Suppressor macrophage treated with lipopolysaccharide for 4 hours (primary cell): ENCODE measurements around the gene NGB.

Experiments
- DNase-seq: peaks from one replicate; pipeline ENCODE4 v3.0.0-alpha.2; 2020

Gene NGB

DNA sequence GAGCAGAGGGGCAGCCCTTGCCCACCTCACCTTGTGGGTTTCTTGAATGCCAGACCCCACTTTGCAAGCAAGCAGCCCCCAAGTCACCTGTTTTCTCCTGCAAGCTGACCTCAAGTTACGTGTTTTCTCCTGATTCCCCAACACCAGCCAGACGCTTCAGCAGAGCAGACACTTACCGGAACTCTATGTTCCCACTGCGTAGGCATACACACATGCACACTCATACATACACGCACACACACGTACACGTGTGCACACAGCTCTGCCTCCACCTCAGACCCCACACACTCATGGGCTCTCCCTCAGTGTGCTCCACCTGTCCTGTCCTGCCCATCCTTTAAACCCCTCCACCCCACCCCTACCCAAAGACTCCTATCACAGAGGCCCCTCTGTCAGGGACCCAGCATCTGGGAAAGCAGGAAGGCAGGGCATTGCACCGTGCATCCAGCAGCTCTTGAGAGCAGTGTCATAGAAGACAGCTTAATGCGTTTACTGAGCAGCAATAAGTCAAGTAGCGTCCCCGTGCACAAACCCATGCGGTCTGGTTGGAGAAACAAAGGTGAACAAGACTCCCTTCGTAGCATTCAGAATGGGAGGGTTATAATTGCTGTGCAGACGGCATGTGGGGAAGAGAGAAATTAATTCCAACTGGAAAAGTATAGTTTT, 45.0 kb downstream of the NGB start:
- no peak for DNase-seq

DNA sequence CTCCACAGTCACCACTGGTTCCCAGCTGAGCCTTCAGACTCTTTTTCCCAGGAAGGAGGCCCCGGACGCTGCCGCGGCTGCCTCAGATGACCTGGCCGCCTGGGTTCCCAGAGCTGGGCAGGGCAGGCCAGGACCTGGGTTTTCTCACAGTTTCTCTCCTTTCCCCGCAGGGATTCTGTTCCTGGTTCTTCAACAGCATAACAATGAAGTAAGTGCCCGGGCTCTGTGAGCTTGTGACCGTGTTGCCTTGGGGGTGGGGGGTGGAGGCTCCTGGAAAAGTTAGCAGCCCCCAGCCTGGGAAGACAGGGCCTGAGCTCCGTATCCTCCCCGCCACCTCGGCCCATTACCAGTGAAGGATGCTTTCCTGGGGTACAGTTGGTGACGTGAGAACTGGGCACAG, 45.8 kb downstream of the NGB start:
- DNase-seq: no peak

DNA sequence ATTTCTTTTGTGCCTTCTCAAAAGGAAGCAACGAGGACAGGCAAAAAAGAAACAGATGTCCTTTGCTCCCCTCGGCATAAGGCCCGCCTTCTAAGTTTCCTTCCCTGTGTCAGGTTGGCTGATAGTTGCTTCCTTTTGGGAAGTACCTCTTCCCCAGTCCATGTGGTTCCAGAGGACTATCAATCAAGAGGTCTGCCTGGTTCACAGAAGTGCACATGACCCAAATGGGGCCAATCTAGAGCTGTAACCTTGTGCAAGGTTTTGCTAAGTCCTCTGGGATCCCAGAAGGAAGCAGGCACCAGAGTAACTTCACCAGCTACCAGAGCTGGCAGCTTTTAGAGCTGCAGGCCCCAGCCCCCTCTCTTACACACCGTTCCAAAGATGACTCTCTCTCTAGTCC, 46.8 kb downstream of the NGB start:
- peak; percentile 6 for DNase-seq

DNA sequence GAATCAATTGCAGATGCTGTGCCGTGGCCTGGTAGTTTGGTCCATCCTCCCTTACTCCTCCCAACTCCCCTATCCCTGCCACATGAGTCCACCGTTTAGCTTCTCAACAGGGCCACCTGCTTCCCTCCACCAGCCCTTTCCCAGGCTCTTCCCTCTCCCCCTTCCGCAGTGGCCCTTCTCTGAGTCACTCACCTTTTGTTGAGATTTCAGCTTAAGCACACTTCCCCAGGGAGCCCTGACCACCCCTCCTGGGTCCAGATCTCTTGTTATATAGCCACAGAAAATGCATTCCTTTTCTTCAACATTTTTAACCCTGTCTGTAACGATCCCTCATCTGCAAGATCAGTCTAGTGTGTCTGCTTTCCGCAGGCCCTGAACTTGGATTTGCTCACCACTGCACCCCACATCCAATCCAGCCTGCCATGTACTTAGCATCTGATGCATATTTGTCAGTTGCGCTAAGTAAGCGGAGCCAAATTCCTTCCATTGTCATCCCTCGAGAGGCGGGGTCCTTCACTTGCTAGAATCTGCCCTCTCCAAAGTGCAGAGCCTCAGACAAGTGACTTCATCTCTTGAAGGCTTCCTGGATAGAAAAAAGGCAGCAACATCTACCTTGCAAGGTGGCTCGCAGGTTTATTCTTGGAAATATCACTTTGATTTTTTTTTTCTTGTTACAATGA, 48.3 kb downstream of the NGB start:
- no peak for DNase-seq

DNA sequence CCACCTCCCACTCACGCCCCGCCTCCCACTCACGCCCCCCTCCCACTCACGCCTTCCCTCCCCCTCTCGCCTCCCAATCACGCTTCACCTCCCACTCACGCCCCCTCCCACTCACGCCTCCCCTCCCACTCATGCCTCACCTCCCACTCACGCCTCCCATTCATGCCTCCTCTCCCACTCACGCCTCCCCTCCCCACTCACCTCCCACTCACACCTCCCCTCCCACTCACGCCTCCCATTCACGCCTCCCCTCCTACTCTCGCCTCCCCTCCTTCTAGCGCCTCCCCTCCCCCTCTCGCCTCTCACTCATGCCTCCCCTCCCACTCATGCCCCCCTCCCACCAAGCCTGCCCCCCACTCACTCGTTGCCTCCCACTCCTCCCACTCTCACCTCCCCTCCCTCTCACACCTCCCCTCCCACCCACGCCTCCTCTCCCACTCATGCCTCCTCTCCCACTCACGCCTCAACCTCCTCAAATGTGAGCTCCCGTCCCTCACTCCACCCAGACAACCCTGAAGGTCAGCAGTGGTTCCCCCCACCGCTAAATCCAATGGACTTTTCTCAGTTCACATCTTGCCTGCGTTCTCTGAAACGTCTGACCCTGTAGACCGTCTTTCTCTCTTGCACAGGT, 49.6 kb downstream of the NGB start:
- DNase-seq: no peak

DNA sequence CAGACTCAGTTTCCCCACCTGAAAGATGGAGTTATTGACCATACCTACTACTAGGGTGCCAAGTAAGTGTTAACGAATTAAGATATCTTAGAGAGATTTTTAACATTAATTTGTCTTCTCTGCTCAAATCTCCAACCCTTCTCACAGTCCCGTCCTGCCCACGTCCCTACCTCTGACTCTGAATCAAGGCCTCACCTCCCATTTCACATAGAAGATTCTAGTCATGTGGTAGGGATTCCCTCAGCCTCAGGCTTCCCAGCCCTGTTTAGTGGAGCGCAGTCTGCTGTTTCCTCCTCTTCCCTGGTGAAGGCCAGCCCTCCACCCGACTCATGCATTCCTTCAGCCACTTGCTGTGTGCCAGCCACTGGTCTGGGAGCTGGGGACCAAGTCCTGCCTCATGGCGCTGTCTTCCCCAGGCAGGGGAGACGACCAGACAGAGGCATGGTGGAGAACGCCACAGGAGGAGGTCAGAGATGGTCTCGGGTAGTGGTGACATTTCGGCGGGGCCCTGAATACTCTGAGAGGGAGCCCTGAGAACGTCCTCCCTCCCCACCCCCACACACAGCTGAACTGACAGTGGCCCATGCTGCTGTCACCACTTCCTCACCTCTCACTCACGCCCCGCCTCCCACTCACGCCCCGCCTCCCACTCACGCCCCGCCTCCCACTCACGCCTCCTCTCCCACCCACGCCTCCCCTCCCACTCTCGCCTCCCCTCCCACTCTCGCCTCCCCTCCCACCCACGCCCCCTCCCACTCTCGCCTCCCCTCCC, 50.6 kb downstream of the NGB start:
- DNase-seq: no peak

DNA sequence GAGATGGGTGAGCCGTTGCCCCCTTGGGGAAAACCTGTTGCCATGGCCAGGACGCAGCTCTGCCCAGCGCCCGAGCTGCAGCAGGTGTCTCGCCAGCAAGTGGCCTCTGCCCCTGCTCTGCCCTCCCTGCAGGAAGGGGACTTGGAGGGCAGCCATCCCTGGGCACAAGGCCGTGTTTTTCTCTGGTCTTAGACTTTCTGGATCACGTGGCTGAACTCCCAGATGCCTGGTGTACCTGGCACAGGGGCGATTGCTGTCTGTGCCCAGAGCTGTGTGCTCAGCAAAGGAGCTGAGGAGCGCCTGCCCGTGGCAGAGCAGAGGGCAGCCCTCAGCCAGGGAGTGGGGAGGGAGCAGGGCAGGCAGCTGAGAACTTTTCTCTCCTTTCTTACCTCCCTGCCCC, 51.4 kb downstream of the NGB start:
- DNase-seq: no peak

DNA sequence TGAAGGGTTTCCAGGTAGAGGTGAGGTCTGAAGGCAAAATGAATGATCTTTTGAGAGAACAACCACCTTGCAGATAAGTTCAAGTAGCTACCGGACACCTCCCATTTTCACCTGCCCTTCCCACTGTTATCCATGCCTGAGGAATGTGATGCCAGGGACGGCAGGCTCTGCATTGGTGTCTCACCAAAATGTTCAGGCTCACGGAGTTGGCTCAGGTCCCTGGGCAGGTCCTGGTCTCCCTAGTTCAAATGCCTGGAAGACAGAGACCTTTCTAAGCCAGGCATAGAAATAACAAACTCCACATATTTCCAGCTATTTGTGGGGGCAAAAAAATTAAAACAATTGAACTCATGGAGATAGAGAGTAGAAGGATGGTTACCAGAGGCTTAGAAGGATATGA, 53.5 kb downstream of the NGB start:
- no peak for DNase-seq
